Measurements from ENCODE around the gene GRB14. TPM values are rescaled to one million over a fixed set of nuclear protein-coding genes. Genes with fewer than 3 reads are reported as not detected.

The GRB14 gene
- total and polyA plus RNA-seq, 2 of the 13 experiments (the other 11 are each of a cell fraction or from before 2014, with no cell fraction given) = 4.6 to 5.8 TPM

DNA sequence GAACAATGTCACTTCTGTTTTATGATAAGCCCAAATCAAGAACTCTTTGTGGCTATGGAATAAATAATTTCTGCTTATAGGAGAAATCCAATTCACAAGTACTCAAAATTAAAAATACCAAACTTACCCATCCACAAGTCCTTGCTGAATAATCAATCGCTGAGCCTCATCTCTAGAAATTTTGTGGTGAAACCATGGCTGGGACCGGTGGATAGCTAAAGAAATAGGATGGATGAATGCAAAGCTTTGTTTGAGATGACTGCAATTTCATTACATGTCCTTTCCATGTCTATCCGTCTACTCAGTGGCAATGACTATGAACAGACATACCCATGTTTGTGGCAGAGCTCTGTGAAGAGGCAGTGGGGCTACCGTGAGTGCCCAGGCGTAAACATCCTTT, 124.4 kb downstream of the GRB14 start:
- no peak overlapping the region for H3K4me3 ChIP-seq (replicated peaks in 1 of 3; ENCODE audit: insufficient read depth in 1 of 3, low read depth in 2 of 3, low read length in 3 of 3)
- FAIRE-seq = no peak
- H3K27ac ChIP-seq (ENCODE audit: extremely low read length, insufficient read depth, low read length) = no peak overlapping the region
- intact Hi-C loops (cut with micrococcal nuclease; ENCODE audit: unreplicated experiment) = loop anchor here (1.0 to 10.0 kb wide), 5 partner anchors 435 to 1602 kb away; no protein-coding TSS in a partner anchor
- H3K36me3 ChIP-seq (replicated peaks in 1 of 2; ENCODE audit: control insufficient read depth in 1 of 2, insufficient read depth in 2 of 2, low read length in 2 of 2) = no peaks in the 10 kb centered on the region
- no peaks in the 10 kb centered on the region for H3K79me2 ChIP-seq (ENCODE audit: insufficient read depth, low read length)
- no peak overlapping the region for H2AFZ ChIP-seq (ENCODE audit: low read length)
- no peaks in the 10 kb centered on the region for H3K27me3 ChIP-seq (ENCODE audit: control insufficient read depth in 1 of 2, insufficient read depth in 2 of 2, low read length in 2 of 2)
- no peak for DNase-seq (ENCODE audit: low spot score)
- H3K9me3 ChIP-seq (ENCODE audit: low read length) = no peaks in the 10 kb centered on the region
- POLR2A ChIA-PET = no interaction called here
- WGBS (ENCODE audit: low lambda C conversion rate) = 83% methylated on average over 5 of the region's 5 CpGs
- in situ Hi-C loops (cut with HindIII; ENCODE audit: extremely low pct_ligation_motif_present, low pct_unique_long_range_greater_than_20kb) = loop anchor here (10.0 to 25.0 kb wide), 2 partner anchors 1160 to 1312 kb away; no protein-coding TSS in a partner anchor
- CTCF ChIA-PET (ENCODE audit: low intra/inter-chr PET ratio, low total read pairs) = interaction anchor here (1.4 to 1.9 kb wide), 2 partner anchors 1305 to 1342 kb away, joined by 5 to 9 read pairs; no protein-coding TSS in a partner anchor
- ATAC-seq = no peak
- no peaks in the 10 kb centered on the region for H3K4me1 ChIP-seq (ENCODE audit: insufficient read depth, low read length)
- H3K9ac ChIP-seq (ENCODE audit: insufficient read depth, low read depth, low read length) = no peak overlapping the region
- no peak overlapping the region for H3K4me2 ChIP-seq (ENCODE audit: low read depth, low read length)
- BruUV-seq (replicated peaks) = no TSS peak
- no peaks in the 10 kb centered on the region for H4K20me1 ChIP-seq (ENCODE audit: insufficient read depth, low read length)
- TF ChIP-seq MATR3 (CRISPR knock-in tag; IDR thresholded peaks at IDR 0.05) = no peak

DNA sequence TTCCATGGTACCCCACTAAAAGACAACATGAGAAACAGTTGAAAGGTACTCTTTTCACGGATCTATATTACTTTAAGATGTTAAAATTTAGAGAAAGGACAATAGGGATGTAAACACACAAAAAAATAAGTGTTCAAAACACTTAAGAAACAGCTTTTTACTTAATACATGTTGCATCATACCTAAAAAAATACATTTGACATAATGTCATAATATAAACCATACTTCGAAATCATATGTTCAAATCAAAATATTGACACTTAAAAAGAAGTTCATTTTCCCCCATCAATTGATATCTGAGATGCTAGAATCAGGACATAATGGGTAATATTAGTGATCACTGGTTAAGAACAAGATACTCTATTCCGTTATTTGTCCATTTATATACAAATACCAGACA, 124.9 kb downstream of the GRB14 start:
- no TSS peak for BruUV-seq (replicated peaks)
- TF ChIP-seq CEBPB (IDR thresholded peaks at IDR 0.05; ENCODE audit: borderline replicate concordance, low read depth, low read length) (peak; percentile 49; the same call in 1 of the 2 replicates), ATF7 (IDR thresholded peaks at IDR 0.05) (peak; percentile 62), ATF7 (CRISPR knock-in tag; IDR thresholded peaks at IDR 0.05) (no peak), RELA (CRISPR knock-in tag; IDR thresholded peaks at IDR 0.05) (no peak)
- Histone ChIP-seq H3K27ac (ENCODE audit: extremely low read length, insufficient read depth, low read length) (no peak overlapping the region), H3K4me3 (replicated peaks in 1 of 3; ENCODE audit: insufficient read depth in 1 of 3, low read depth in 2 of 3, low read length in 3 of 3) (no peak overlapping the region), H3K9me3 (ENCODE audit: low read length) (no peaks in the 10 kb centered on the region), H3K9ac (ENCODE audit: insufficient read depth, low read depth, low read length) (no peak overlapping the region), H3K36me3 (replicated peaks in 1 of 2; ENCODE audit: control insufficient read depth in 1 of 2, insufficient read depth in 2 of 2, low read length in 2 of 2) (no peaks in the 10 kb centered on the region), H3K4me1 (ENCODE audit: insufficient read depth, low read length) (no peaks in the 10 kb centered on the region), H2AFZ (ENCODE audit: low read length) (no peak overlapping the region), H3K79me2 (ENCODE audit: insufficient read depth, low read length) (no peaks in the 10 kb centered on the region), H4K20me1 (ENCODE audit: insufficient read depth, low read length) (no peaks in the 10 kb centered on the region), H3K4me2 (ENCODE audit: low read depth, low read length) (no peak overlapping the region), H3K27me3 (ENCODE audit: control insufficient read depth in 1 of 2, insufficient read depth in 2 of 2, low read length in 2 of 2) (no peaks in the 10 kb centered on the region)
- in situ Hi-C loops (cut with HindIII; ENCODE audit: extremely low pct_ligation_motif_present, low pct_unique_long_range_greater_than_20kb) (loop anchor here (10.0 to 25.0 kb wide), 2 partner anchors 1159 to 1312 kb away; no protein-coding TSS in a partner anchor), intact Hi-C loops (cut with micrococcal nuclease; ENCODE audit: unreplicated experiment) (loop anchor here (5.0 to 10.0 kb wide), 4 partner anchors 434 to 1602 kb away; no protein-coding TSS in a partner anchor)
- ATAC-seq (no peak), DNase-seq (ENCODE audit: low spot score) (no peak), FAIRE-seq (no peak)
- ChIA-PET CTCF (ENCODE audit: low intra/inter-chr PET ratio, low total read pairs) (interaction anchor here (1.4 to 1.9 kb wide), 2 partner anchors 1305 to 1341 kb away, joined by 5 to 9 read pairs; no protein-coding TSS in a partner anchor), POLR2A (no interaction called here)
- WGBS (ENCODE audit: low lambda C conversion rate) = 52% methylated on average over 3 of the region's 3 CpGs
